ENCODE results near the gene TEX52. TPM values are rescaled to one million over a fixed set of nuclear protein-coding genes. Genes with fewer than 3 reads are reported as not detected.

TEX52 gene
- 0.17 TPM in 1 of 2 replicates, not detected in the other for total RNA-seq (2016; rRNA removed; fragmentation: Illumina TruSeq; extraction: Trizol)
- total RNA-seq (2016; cell fraction: cytosol; rRNA removed; fragmentation: Illumina TruSeq; extraction: Trizol; ENCODE audit: low read depth): not detected in 2 replicates
- total RNA-seq (2016; cell fraction: insoluble cytoplasmic fraction; rRNA removed; fragmentation: Illumina TruSeq; extraction: Trizol): not detected in 2 replicates
- total RNA-seq (2016; cell fraction: membrane; rRNA removed; fragmentation: Illumina TruSeq; extraction: Trizol): 0.15 TPM in 1 of 2 replicates, not detected in the other
- not detected in 2 replicates for total RNA-seq (2016; cell fraction: nucleus; rRNA removed; fragmentation: Illumina TruSeq; extraction: Trizol)
- 0.05 TPM in 1 of 2 replicates, not detected in the other for polyA plus RNA-seq (2011; rRNA removed)
- polyA plus RNA-seq (2011; cell fraction: cytosol; rRNA removed): not detected in 2 replicates
- polyA plus RNA-seq (2011; cell fraction: nucleus; rRNA removed): not detected in 2 replicates
- polyA plus RNA-seq (2012): 0.32 and 0.44 TPM in 2 replicates
- not detected in 2 replicates for polyA plus RNA-seq (2016; cell fraction: cytosol; fragmentation: Illumina TruSeq; extraction: Trizol; ENCODE audit: low read depth)
- polyA plus RNA-seq (2016; cell fraction: insoluble cytoplasmic fraction; fragmentation: Illumina TruSeq; extraction: Trizol; ENCODE audit: low read depth): not detected in 2 replicates
- not detected in 2 replicates for polyA plus RNA-seq (2016; cell fraction: membrane; fragmentation: Illumina TruSeq; extraction: Trizol; ENCODE audit: low read depth)
- polyA plus RNA-seq (2016; cell fraction: nucleus; fragmentation: Illumina TruSeq; extraction: Trizol; ENCODE audit: insufficient read depth, low read depth): not detected in 2 replicates
- polyA minus RNA-seq (2011; rRNA and poly(A)+ RNA removed; ENCODE audit: low replicate concordance): 0.34 TPM in 1 of 2 replicates, not detected in the other
- polyA minus RNA-seq (2011; cell fraction: cytosol; rRNA and poly(A)+ RNA removed): not detected in 2 replicates
- 0.52 TPM in 1 of 2 replicates, not detected in the other for polyA minus RNA-seq (2011; cell fraction: nucleus; rRNA and poly(A)+ RNA removed)
- percentile 14 among the genes with signal in this experiment for Bru-seq, nascent RNA
- BruChase-seq, experiment 1, labeled RNA remaining after a 6-hour chase: percentile 21 among the genes with signal in this experiment
- percentile 8 among the genes with signal in this experiment for BruChase-seq, experiment 2, labeled RNA remaining after a 2-hour chase
- long read RNA-seq, experiment 1: 0 reads
- long read RNA-seq, experiment 2: 0 reads

DNA sequence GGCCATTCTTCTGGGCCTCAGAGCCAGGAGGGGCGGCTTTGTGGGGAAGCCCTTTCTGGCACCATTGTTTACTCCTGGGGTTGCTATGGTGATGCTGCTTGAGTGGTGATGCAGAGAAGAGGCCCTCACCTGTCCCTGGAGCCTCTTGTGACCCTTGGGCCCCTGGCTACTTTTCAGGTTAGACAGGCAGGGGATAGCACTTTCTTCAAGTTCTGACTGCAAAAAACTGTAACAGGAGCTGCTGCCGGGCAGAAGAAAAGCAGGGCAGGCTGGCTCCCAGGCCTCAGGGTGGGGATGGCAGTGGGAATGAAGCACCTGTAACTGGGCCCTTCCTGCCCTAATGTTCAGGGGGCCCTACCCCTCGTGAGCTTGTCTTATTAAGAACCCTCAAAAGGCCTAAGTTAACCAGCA, at the start of gene TEX52:
Gene TEX52, minus strand, starts transcription at position 19 of the 411 bp plus-strand sequence. Its CDS starts 13 bp downstream, at position 6.
- ChIA-PET POLR2A (no interaction called here), CTCF (ENCODE audit: low intra/inter-chr PET ratio, low total read pairs) (no interaction called here)
- no TSS peak for BruUV-seq (replicated peaks)
- in situ Hi-C loops (cut with HindIII; ENCODE audit: extremely low pct_ligation_motif_present, low pct_unique_long_range_greater_than_20kb) (no loop called here), intact Hi-C loops (cut with micrococcal nuclease; ENCODE audit: unreplicated experiment) (no loop called here)
- TF ChIP-seq POLR2A (IDR thresholded peaks at IDR 0.05; ENCODE audit: insufficient read depth in 1 of 2, low read depth in 2 of 2, low read length in 2 of 2): 0 out of 4 replicates have a peak, but pooled peaks of 1 of the 2 experiments have one; percentile 7
- TF ChIP-seq RFX3 (CRISPR knock-in tag; IDR thresholded peaks at IDR 0.05): peak; percentile 31; the same call in 1 of the 2 replicates
- TF ChIP-seq REXO4 (CRISPR knock-in tag; IDR thresholded peaks at IDR 0.05; ENCODE audit: borderline replicate concordance): no peak
- no peak for TF ChIP-seq REPIN1 (CRISPR knock-in tag; IDR thresholded peaks at IDR 0.05; ENCODE audit: borderline replicate concordance, low read depth)
- TF ChIP-seq POLR2G (IDR thresholded peaks at IDR 0.05; ENCODE audit: low read depth, low read length): peak; percentile 56
- no peaks in the 10 kb centered on the region for H4K20me1 ChIP-seq (ENCODE audit: insufficient read depth, low read length)
- H2AFZ ChIP-seq (ENCODE audit: low read length): no peak within 1 kb of the TSS
- FAIRE-seq (no peak), ATAC-seq (peak; percentile 43), DNase-seq (ENCODE audit: low spot score) (peak; percentile 22)
- no peaks in the 10 kb centered on the region for H3K79me2 ChIP-seq (ENCODE audit: insufficient read depth, low read length)
- no peak within 1 kb of the TSS for H3K4me2 ChIP-seq (ENCODE audit: low read depth, low read length)
- 48% methylated on average over 2 of the region's 3 CpGs for WGBS (ENCODE audit: low lambda C conversion rate)
- H3K9me3 ChIP-seq (ENCODE audit: low read length): no peaks in the 10 kb centered on the region
- no peaks in the 10 kb centered on the region for H3K27me3 ChIP-seq (ENCODE audit: control insufficient read depth in 1 of 2, insufficient read depth in 2 of 2, low read length in 2 of 2)
- no peak within 1 kb of the TSS for H3K9ac ChIP-seq (ENCODE audit: insufficient read depth, low read depth, low read length)
- H3K27ac ChIP-seq (ENCODE audit: extremely low read length, insufficient read depth, low read length): peak within 1 kb of the TSS; percentile 41
- H3K4me3 ChIP-seq (replicated peaks in 1 of 3; ENCODE audit: insufficient read depth in 1 of 3, low read depth in 2 of 3, low read length in 3 of 3): no peak within 1 kb of the TSS
- H3K36me3 ChIP-seq (replicated peaks in 1 of 2; ENCODE audit: control insufficient read depth in 1 of 2, insufficient read depth in 2 of 2, low read length in 2 of 2): peaks cover 4 to 32% of the 10 kb centered on the region in 2 experiments
- peaks cover 12% of the 10 kb centered on the region for H3K4me1 ChIP-seq (ENCODE audit: insufficient read depth, low read length)

Measured in HepG2 (cell line).